Gastrocnemius medialis (tissue), 4 donors: ENCODE measurements around the gene SLCO3A1. TPM values are rescaled to one million over a fixed set of nuclear protein-coding genes. Genes with fewer than 3 reads are reported as not detected.

ENCODE experiments used
- ATAC-seq, 2 donors: fragments of 150-250 bp; one replicate each; pipeline ENCODE4 v1.9.1; 2016
- DNase-seq, 2 donors: peaks; one replicate each; pipeline ENCODE4 v3.0.0-alpha.2; 2019
- H3K27ac ChIP-seq, 4 donors: fragments of 200-600 bp; sonication (generic); 1 replicate in 1 of 4; 2 replicates in 3 of 4; pipeline ENCODE4 v1.5.1; 2016 to 2018; ENCODE audit warnings: mild to moderate bottlenecking in 2 of 4, moderate library complexity in 1 of 4
- H3K27me3 ChIP-seq, 3 donors: fragments of 200-600 bp; sonication (generic) in 2 of 3; 1 replicate in 1 of 3; 2 replicates in 2 of 3; pipeline versions ENCODE4 v1.5.1 to v1.6.0; 2016 to 2019; ENCODE audit warnings: mild to moderate bottlenecking in 1 of 3, moderate library complexity in 1 of 3
- H3K36me3 ChIP-seq, 2 donors: fragments of 200-600 bp; sonication (generic) in 1 of 2; one replicate each; pipeline ENCODE4 v1.5.1; 2017 to 2018
- H3K4me1 ChIP-seq, 2 donors: fragments of 200-600 bp; sonication (generic) in 1 of 2; one replicate each; pipeline ENCODE4 v1.5.1; 2016 to 2017; ENCODE audit warnings: mild to moderate bottlenecking in 2 of 2
- H3K4me3 ChIP-seq, 4 donors: fragments of 200-600 bp; sonication (generic) in 3 of 4; 1 replicate in 1 of 4; 2 replicates in 3 of 4; pipeline ENCODE4 v1.5.1; 2016 to 2019; ENCODE audit warnings: mild to moderate bottlenecking in 2 of 4
- H3K9me3 ChIP-seq, 3 donors: fragments of 200-600 bp; sonication (generic) in 2 of 3; 1 replicate in 1 of 3; 2 replicates in 2 of 3; pipeline ENCODE4 v1.5.1; 2016 to 2019
- CTCF ChIP-seq, 5 experiments: fragments of 450-650 bp in 3 of 5; fragments of 200-600 bp in 2 of 5; sonication (generic) in 2 of 5; IDR thresholded peaks in 4 of 5; conservative IDR thresholded peaks in 1 of 5; 1 replicate in 4 of 5; 2 replicates in 1 of 5; pipeline ENCODE4 v1.5.1; 2016 to 2019; ENCODE audit warnings: antibody characterized with exemption in 5 of 5, mild to moderate bottlenecking in 3 of 5, moderate library complexity in 3 of 5
- POLR2A ChIP-seq, 2 donors: fragments of 450-650 bp; IDR thresholded peaks; one replicate each; pipeline ENCODE4 v1.6.1; 2017; ENCODE audit warnings: antibody characterized with exemption in 2 of 2, mild to moderate bottlenecking in 2 of 2, moderate library complexity in 2 of 2
- in situ Hi-C, 4 donors: fragments of 200-750 bp; cut with MboI; loops; one replicate each; pipeline versions ENCODE4 v1.15.0 to v1.8.0; 2017; ENCODE audit warnings: low sequenced_read_pairs in 4 of 4
- intact Hi-C: fragments of 100-400 bp; cut with DNase I; formaldehyde crosslinking; loops from one replicate; pipeline ENCODE4 v1.15.1; 2023; ENCODE audit warnings: low total_unique reads
- total RNA-seq, 4 donors: library from RNA; depleted of rRNA; stranded (reverse); fragments of >200 nt; gene quantifications; one replicate each; pipeline versions ENCODE4 v1.1.0 to v1.2.3, GENCODE V29; 2016

The SLCO3A1 gene
- total RNA-seq, 4 donors from 2014 or later: 1.3 to 3.6 (median 3.0) TPM

GRCh38 chr15:91844341-91844740, 9.2 kb upstream of the SLCO3A1 start:
- DNase-seq (no peak), ATAC-seq (no peak)
- Histone ChIP-seq H3K9me3 (no peaks in the 10 kb centered on the region), H3K4me3 (no peak overlapping the region), H3K36me3 (no peaks in the 10 kb centered on the region), H3K4me1 (no peaks in the 10 kb centered on the region), H3K27me3 (no peaks in the 10 kb centered on the region), H3K27ac (no peak overlapping the region)
- TF ChIP-seq POLR2A (IDR thresholded peaks at IDR 0.05) (no peak), CTCF (IDR thresholded peaks at IDR 0.05 in 4 of 5, conservative IDR thresholded peaks at IDR 0.05 in 1 of 5) (no peak)
- in situ Hi-C loops: loop anchor here (10.0 to 25.0 kb wide), 4 partner anchors 230 to 540 kb away; no protein-coding TSS in a partner anchor
- intact Hi-C loops: no loop called here

- in situ Hi-C loops (loop anchor here (5.0 to 25.0 kb wide), 5 partner anchors 227 to 540 kb away; no protein-coding TSS in a partner anchor), intact Hi-C loops (no loop called here)
- DNase-seq: no peak
- H3K4me3 ChIP-seq: no peak overlapping the region
- H3K27me3 ChIP-seq: no peaks in the 10 kb centered on the region
- H3K27ac ChIP-seq: no peak overlapping the region
- no peaks in the 10 kb centered on the region for H3K36me3 ChIP-seq
- no peak for ATAC-seq
- TF ChIP-seq POLR2A (IDR thresholded peaks at IDR 0.05) (no peak), CTCF (IDR thresholded peaks at IDR 0.05 in 4 of 5, conservative IDR thresholded peaks at IDR 0.05 in 1 of 5) (no peak)
- no peaks in the 10 kb centered on the region for H3K9me3 ChIP-seq
- no peaks in the 10 kb centered on the region for H3K4me1 ChIP-seq
These were observed 8.6 kb upstream of the SLCO3A1 start for GRCh38 chr15:91844928-91845327.

- Histone ChIP-seq H3K36me3 (no peaks in the 10 kb centered on the region), H3K27ac (no peak overlapping the region), H3K9me3 (no peaks in the 10 kb centered on the region), H3K4me1 (no peaks in the 10 kb centered on the region), H3K27me3 (no peaks in the 10 kb centered on the region), H3K4me3 (no peak overlapping the region)
- TF ChIP-seq POLR2A (IDR thresholded peaks at IDR 0.05): no peak
- no peak for TF ChIP-seq CTCF (IDR thresholded peaks at IDR 0.05 in 4 of 5, conservative IDR thresholded peaks at IDR 0.05 in 1 of 5)
- DNase-seq (no peak), ATAC-seq (no peak)
- intact Hi-C loops: no loop called here
- in situ Hi-C loops: loop anchor here (5.0 to 25.0 kb wide), 5 partner anchors 227 to 541 kb away; no protein-coding TSS in a partner anchor
These were observed 7.8 kb upstream of the SLCO3A1 start for GRCh38 chr15:91845720-91846119.

GRCh38 chr15:91849180-91849579, 4.3 kb upstream of the SLCO3A1 start:
- Histone ChIP-seq H3K4me3 (no peak overlapping the region), H3K36me3 (no peaks in the 10 kb centered on the region), H3K27me3 (no peaks in the 10 kb centered on the region), H3K9me3 (no peaks in the 10 kb centered on the region), H3K4me1 (peaks cover 9 to 11% of the 10 kb centered on the region in 2 donors), H3K27ac (no peak overlapping the region)
- intact Hi-C loops: no loop called here
- no peak for TF ChIP-seq POLR2A (IDR thresholded peaks at IDR 0.05)
- TF ChIP-seq CTCF (IDR thresholded peaks at IDR 0.05 in 4 of 5, conservative IDR thresholded peaks at IDR 0.05 in 1 of 5): no peak
- no peak for ATAC-seq
- no peak for DNase-seq
- in situ Hi-C loops: loop anchor here (5.0 to 25.0 kb wide), 5 partner anchors 223 to 544 kb away; no protein-coding TSS in a partner anchor

- in situ Hi-C loops (loop anchor here (5.0 to 25.0 kb wide), 5 partner anchors 223 to 545 kb away; no protein-coding TSS in a partner anchor), intact Hi-C loops (loop anchor here (5.0 kb wide), 3 partner anchors 93 to 142 kb away; no protein-coding TSS in a partner anchor)
- Histone ChIP-seq H3K27me3 (no peaks in the 10 kb centered on the region), H3K9me3 (no peaks in the 10 kb centered on the region), H3K36me3 (no peaks in the 10 kb centered on the region), H3K4me1 (peaks cover 11 to 15% of the 10 kb centered on the region in 2 donors), H3K4me3 (no peak overlapping the region), H3K27ac (no peak overlapping the region)
- DNase-seq (no peak), ATAC-seq (no peak)
- TF ChIP-seq POLR2A (IDR thresholded peaks at IDR 0.05): no peak
- TF ChIP-seq CTCF (IDR thresholded peaks at IDR 0.05 in 4 of 5, conservative IDR thresholded peaks at IDR 0.05 in 1 of 5): peak in 2 of 5 experiments; percentile 11 to 48
These were observed 3.8 kb upstream of the SLCO3A1 start for GRCh38 chr15:91849749-91850161.
